HepG2 (cell line): ENCODE measurements around the gene NEK6.
A peak's percentile ranks its signal among the peaks of the same experiment; 100 is the strongest.

Source experiments
- AGO1 ChIP-seq: fragments of 200-400 bp; formaldehyde crosslinking; IDR thresholded peaks from 2 replicates; pipeline ENCODE4 v1.6.1; 2017; ENCODE audit warnings: mild to moderate bottlenecking, low read depth, low read length, moderate library complexity; ENCODE audit not compliant: poor library complexity, severe bottlenecking
- CBX1 ChIP-seq: IDR thresholded peaks from one replicate; pipeline ENCODE4 v1.6.1; 2016; ENCODE audit warnings: antibody characterized with exemption, low read depth
- EZH2 ChIP-seq: conservative IDR thresholded peaks from 2 replicates; pipeline ENCODE4 v1.6.1; 2012; ENCODE audit warnings: mild to moderate bottlenecking, low read depth, low read length, moderate library complexity
- FOXJ3 ChIP-seq: sonication (generic); formaldehyde crosslinking; IDR thresholded peaks from 2 replicates; pipeline ENCODE4 v1.4.0; 2020; ENCODE audit warnings: missing genetic modification reagents, mild to moderate bottlenecking, borderline replicate concordance
- NONO ChIP-seq, 2 experiments: fragments of 450-650 bp in 1 of 2; sonication (generic) in 1 of 2; formaldehyde crosslinking in 1 of 2; IDR thresholded peaks in 1 of 2; conservative IDR thresholded peaks in 1 of 2; 2 replicates each; pipeline versions ENCODE4 v1.6.1 to v1.8.0; 2017 to 2022; ENCODE audit warnings: mild to moderate bottlenecking in 1 of 2, missing genetic modification reagents in 1 of 2, moderate library complexity in 1 of 2
- POLR2AphosphoS5 ChIP-seq: IDR thresholded peaks from 2 replicates; pipeline ENCODE4 v1.6.1; 2012; ENCODE audit warnings: low read depth, low read length
- TAF15 ChIP-seq: fragments of 200-400 bp; formaldehyde crosslinking; IDR thresholded peaks from one replicate; pipeline ENCODE4 v1.6.1; 2018; ENCODE audit warnings: mild to moderate bottlenecking, low read depth, low read length; ENCODE audit not compliant: poor library complexity, severe bottlenecking

GRCh38 chr9:124257844-124258606 is at the start of gene NEK6:
- TF ChIP-seq TAF15 = no peak
- TF ChIP-seq NONO (IDR thresholded peaks at IDR 0.05) = no peak
- TF ChIP-seq NONO (CRISPR knock-in tag; conservative IDR thresholded peaks at IDR 0.05) = peak; percentile 61; the same call in 1 of the 2 replicates
- no peak for TF ChIP-seq FOXJ3 (CRISPR knock-in tag)
- no peak for TF ChIP-seq EZH2
- TF ChIP-seq POLR2AphosphoS5 = no peak
- TF ChIP-seq AGO1 = peak; percentile 36
- TF ChIP-seq CBX1 = no peak
